Osteoblast (primary cell): ENCODE results near the gene MRC2. TPM values are rescaled to one million over a fixed set of nuclear protein-coding genes. Genes with fewer than 3 reads are reported as not detected.

Source experiments
- DNase-seq: peaks from one replicate; pipeline ENCODE4 v3.0.0; 2011; ENCODE audit warnings: low spot score, mixed read lengths; ENCODE audit not compliant: insufficient read length; ENCODE audit errors: missing footprints
- H2AFZ ChIP-seq: 2 replicates; pipeline ENCODE4 v1.6.0; 2011; ENCODE audit warnings: mild to moderate bottlenecking, low read length
- H3K27ac ChIP-seq: 2 replicates; pipeline ENCODE4 v1.5.1; 2011; ENCODE audit warnings: mild to moderate bottlenecking, low read depth, low read length, moderate library complexity
- H3K27me3 ChIP-seq: 2 replicates; pipeline ENCODE4 v1.6.0; 2012; ENCODE audit warnings: mild to moderate bottlenecking, control low read depth, inconsistent platforms, low read length, moderate library complexity; ENCODE audit not compliant: insufficient read depth
- H3K36me3 ChIP-seq: 2 replicates; pipeline ENCODE4 v1.5.1; 2011; ENCODE audit warnings: mild to moderate bottlenecking, low read length, control low read depth, moderate library complexity; ENCODE audit not compliant: insufficient read depth
- H3K4me1 ChIP-seq: 2 replicates; pipeline ENCODE4 v1.5.1; 2011; ENCODE audit warnings: mild to moderate bottlenecking, low read length, control low read depth, moderate library complexity; ENCODE audit not compliant: insufficient read depth
- H3K4me2 ChIP-seq: 2 replicates; pipeline ENCODE4 v1.6.0; 2011; ENCODE audit warnings: mild to moderate bottlenecking, low read length; ENCODE audit not compliant: insufficient read depth
- H3K4me3 ChIP-seq: fragments of 200-600 bp; sonication (generic); 3 replicates; pipeline ENCODE4 v1.5.1; 2012; ENCODE audit warnings: mild to moderate bottlenecking, low read length, inconsistent platforms; ENCODE audit not compliant: insufficient read depth
- H3K79me2 ChIP-seq: 2 replicates; pipeline ENCODE4 v1.6.0; 2012; ENCODE audit warnings: mild to moderate bottlenecking, low read length, control low read depth, inconsistent platforms; ENCODE audit not compliant: insufficient read depth
- H3K9me3 ChIP-seq: 2 replicates; pipeline ENCODE4 v1.5.1; 2011; ENCODE audit warnings: low read depth, low read length, control low read depth
- H4K20me1 ChIP-seq: 2 replicates; pipeline ENCODE4 v1.6.0; 2012; ENCODE audit warnings: mild to moderate bottlenecking, low read length, control low read depth; ENCODE audit not compliant: insufficient read depth
- CTCF ChIP-seq: IDR thresholded peaks from 2 replicates; pipeline ENCODE4 v1.5.1; 2011; ENCODE audit warnings: mild to moderate bottlenecking, low read depth, low read length, moderate library complexity; ENCODE audit errors: extremely low read depth
- small RNA-seq: library from RNA; depleted of rRNA; stranded (forward); fragments of <200 nt; gene quantifications from one replicate; pipeline ENCODE3, GENCODE V24; 2012
- total RNA-seq: library from RNA; depleted of rRNA; stranded (reverse); fragments of >200 nt; gene quantifications from 2 replicates; pipeline ENCODE4 v1.2.3, GENCODE V29; 2012

MRC2 gene
- total RNA-seq, 1 donor = 552 TPM

GRCh38 chr17:62741290-62741689, 113.8 kb downstream of the MRC2 start:
- TF ChIP-seq CTCF = no peak

More at GRCh38 chr17:62741290-62741689, 113.8 kb downstream of the MRC2 start:
- Histone ChIP-seq H3K4me1 (no peaks in the 10 kb centered on the region), H3K27ac (no peak overlapping the region), H3K27me3 (no peaks in the 10 kb centered on the region), H3K4me2 (no peak overlapping the region), H2AFZ (no peak overlapping the region), H3K9me3 (no peaks in the 10 kb centered on the region), H3K36me3 (no peaks in the 10 kb centered on the region), H3K4me3 (no peak overlapping the region), H4K20me1 (no peaks in the 10 kb centered on the region), H3K79me2 (no peaks in the 10 kb centered on the region)
- DNase-seq = peak; percentile 56

Small RNAs within 50 kb of the gene (small RNA-seq; reads per million reads assigned to genes)
- gene RF00019 (not detected), gene RNU6-446P (not detected)

Other genes with a start within 250 kb of the MRC2 start
- gene EFCAB3, start 247.1 kb upstream of the MRC2 start, total RNA-seq = not detected in 2 replicates
- gene METTL2A, start 203.8 kb upstream of the MRC2 start, total RNA-seq = 20.9 and 24.6 TPM in 2 replicates
- gene TLK2, start 148.8 kb upstream of the MRC2 start, total RNA-seq = 51.3 and 52.8 TPM in 2 replicates
- under 0.01 TPM in 1 of 2 replicates, not detected in the other for gene MARCHF10, start 180.6 kb downstream of the MRC2 start, total RNA-seq